Gastroesophageal sphincter (tissue), 3 donors: ENCODE results near the gene RAD51B.

Experiments
- POLR2A ChIP-seq, 2 donors: fragments of 450-650 bp; IDR thresholded peaks; one replicate each; pipeline ENCODE4 v1.6.1; 2017; ENCODE audit warnings: antibody characterized with exemption in 2 of 2, mild to moderate bottlenecking in 2 of 2, moderate library complexity in 1 of 2
- TF ChIP-seq, protein P1 (sequence below), 4 experiments: fragments of 200-600 bp in 2 of 4; fragments of 450-650 bp in 2 of 4; sonication (generic) in 1 of 4; IDR thresholded peaks; one replicate each; pipeline ENCODE4 v1.5.1; 2017 to 2019; ENCODE audit warnings: antibody characterized with exemption in 4 of 4, mild to moderate bottlenecking in 2 of 4, moderate library complexity in 2 of 4

DNA sequence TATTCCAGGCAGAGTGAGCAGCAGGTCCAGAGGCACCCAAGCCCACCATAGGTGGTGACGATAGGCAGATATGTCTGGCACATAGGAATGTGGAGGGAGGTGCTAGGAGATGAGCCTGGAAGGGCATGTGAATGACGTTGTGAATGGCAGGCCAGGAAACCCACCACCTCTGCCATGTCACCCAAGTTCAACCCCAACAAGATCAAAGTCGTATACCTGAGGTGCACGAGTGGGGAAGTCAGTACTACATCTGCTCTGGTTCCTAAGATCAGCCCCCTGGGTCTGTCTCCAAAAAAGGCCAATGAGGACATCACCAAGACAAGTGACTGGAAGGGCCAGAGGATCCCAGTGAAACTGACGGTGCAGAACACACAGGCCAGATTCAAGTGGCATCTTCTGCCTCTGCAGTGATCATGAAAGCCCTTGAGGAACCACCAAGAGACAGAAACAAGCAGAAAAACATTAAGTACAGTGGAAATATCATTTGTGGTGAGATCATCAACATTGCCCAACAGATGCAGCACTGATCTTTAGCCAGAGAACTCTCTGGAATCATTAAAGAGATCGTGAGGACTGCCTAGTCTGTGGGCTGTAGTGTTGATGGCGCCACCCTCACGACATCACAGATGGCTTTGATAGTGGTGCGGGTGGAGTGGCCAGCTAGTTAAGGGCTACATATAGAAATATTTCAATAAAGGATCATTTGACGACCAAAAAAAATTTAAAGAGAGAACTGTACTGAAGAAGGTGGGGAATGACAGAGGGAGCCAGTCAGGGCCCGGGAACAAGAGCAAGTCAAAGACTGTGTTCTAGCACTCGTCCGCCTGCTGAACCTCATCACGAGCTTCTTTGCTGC, 873.6 kb downstream of the RAD51B start:
- TF ChIP-seq POLR2A (IDR thresholded peaks at IDR 0.05), result no peak
- TF ChIP-seq, protein P1, sequence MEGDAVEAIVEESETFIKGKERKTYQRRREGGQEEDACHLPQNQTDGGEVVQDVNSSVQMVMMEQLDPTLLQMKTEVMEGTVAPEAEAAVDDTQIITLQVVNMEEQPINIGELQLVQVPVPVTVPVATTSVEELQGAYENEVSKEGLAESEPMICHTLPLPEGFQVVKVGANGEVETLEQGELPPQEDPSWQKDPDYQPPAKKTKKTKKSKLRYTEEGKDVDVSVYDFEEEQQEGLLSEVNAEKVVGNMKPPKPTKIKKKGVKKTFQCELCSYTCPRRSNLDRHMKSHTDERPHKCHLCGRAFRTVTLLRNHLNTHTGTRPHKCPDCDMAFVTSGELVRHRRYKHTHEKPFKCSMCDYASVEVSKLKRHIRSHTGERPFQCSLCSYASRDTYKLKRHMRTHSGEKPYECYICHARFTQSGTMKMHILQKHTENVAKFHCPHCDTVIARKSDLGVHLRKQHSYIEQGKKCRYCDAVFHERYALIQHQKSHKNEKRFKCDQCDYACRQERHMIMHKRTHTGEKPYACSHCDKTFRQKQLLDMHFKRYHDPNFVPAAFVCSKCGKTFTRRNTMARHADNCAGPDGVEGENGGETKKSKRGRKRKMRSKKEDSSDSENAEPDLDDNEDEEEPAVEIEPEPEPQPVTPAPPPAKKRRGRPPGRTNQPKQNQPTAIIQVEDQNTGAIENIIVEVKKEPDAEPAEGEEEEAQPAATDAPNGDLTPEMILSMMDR (IDR thresholded peaks at IDR 0.05), result no peak
